HG03520 (cell line): Measurements from ENCODE around the gene TBC1D2B.
"Not testable (repeated sequence)": the region's sequence is repeated elsewhere in the genome, so short reads cannot be mapped to it uniquely, and the experiment has no call there.

Experiments used
- ATAC-seq: cut with Tn5 transposase; IDR thresholded peaks from one replicate; pipeline ENCODE4 v1.9.1; 2021; ENCODE audit warnings: mild to moderate bottlenecking, moderate library complexity; ENCODE audit not compliant: unreplicated experiment

Gene TBC1D2B

DNA sequence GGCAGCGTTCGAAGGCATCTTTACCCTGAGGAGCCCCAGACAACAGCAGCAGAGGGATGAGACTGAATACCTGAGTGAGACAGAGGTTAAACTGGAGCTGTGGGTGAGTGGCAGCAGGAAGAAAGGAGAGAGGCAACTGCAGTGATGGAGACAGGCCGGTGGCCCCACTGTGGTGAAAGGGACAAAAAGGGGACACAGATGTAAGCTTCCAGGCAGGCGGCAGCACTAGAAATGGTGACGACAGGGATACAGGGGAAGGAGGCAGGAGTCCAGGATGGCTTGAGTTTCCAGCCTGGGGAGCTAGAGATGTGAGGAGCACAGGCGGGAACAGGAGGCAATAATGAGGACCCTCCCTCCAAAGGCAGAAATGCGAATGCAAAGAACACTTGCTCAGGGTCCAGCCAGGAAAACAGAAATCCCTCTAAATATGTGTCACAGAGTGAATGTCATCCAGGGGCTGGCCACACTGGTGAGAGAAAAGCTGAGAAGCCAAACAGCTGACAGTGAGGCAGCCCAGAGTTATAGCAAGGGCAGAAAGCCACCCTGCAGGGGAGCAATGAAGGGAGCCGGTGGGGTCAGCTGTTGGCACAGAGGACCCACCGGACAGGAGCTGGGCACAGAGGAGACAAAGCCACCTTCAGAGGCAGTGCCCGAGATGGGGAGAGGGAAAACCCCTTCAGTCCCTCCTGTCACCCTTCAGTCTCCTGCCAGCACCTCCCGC, 70.1 kb downstream of the TBC1D2B start:
- ATAC-seq, result no peak

DNA sequence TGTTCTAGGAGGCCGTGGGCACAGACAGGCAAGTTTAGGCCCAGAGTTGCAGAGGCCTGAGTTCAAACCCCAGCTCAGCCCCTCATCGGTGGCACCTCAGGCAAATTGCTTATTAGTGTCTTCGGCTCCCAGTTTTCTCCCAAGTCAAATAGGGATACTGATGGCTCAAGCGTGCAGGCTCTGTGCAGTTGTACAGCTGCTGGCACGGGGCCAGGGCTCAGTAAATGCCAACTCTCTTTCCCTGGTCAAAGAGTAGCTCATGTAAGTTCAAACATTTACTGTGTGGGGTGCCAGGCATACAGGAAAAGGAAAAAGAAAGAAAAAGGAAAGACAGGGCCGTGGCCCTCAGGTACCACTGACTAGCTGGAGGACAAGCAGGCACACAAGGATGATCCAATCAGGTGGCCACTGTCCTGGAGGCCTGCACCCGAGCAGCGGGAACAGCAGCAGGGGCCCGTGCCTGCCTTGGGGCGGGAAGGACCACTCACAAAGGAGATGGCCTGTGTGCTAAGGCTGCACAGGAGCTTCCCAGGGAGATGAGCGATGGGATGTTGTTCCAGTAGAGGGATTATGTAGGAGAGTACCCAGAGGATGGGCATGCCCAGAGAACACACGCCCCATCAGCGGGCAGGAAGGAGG, 70.8 kb downstream of the TBC1D2B start:
- no peak for ATAC-seq

DNA sequence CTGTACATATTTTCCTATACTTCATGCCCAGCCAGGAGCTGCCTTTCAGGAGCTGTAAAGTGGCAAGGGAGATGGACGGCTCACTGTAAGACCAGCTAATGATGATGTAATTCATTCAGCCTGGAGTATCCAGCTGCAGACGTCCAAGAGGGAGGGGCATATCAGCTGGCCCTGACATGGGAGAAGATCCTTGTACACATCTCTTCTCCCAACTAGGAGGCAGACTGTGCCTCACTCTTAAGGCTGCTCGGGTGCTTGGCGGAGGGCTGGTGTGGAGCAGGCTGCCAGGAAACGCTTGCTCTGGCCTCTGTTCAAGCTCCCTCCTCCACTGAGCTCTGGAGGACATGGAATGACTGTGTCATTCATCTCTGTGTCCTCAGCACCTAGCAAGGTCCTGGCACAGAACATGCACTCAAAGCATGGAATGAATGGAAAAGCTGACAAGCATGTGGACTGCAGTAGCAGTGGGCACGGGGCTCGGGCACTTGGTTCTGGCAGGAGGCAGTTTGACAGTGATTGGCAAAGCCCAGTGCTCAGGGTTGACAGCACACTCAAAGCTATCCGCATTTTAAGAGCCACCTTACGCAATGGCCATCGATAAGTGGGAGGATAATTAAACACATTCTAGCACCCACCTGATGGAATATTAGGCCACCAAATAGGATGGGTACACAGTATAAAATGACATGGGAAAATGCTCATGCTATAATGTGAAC, 72.4 kb downstream of the TBC1D2B start:
- ATAC-seq, result no peak

DNA sequence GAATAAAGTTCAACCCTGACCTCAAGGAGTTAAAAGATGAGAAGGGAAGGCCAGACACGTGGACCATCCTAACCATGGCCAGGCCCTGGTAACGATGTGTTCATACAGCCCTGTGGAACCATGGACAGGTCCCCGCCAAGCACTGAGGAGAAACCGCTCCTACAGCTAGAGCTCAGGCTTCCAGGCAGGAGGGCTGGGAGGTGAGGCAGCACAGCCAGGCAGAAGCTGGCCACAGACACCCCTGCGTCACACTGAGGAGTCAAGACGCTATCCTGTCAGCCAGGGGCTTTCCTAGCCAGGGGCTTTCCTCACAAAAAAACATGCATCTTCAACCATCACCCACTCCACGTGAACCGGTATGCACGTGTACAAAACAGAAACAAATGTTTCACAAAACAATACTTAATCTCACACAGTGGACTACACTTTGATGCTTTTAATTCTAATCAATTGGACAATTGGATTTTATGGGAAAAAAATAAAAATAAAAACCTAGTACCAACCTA, 73.2 kb downstream of the TBC1D2B start:
- no peak for ATAC-seq

DNA sequence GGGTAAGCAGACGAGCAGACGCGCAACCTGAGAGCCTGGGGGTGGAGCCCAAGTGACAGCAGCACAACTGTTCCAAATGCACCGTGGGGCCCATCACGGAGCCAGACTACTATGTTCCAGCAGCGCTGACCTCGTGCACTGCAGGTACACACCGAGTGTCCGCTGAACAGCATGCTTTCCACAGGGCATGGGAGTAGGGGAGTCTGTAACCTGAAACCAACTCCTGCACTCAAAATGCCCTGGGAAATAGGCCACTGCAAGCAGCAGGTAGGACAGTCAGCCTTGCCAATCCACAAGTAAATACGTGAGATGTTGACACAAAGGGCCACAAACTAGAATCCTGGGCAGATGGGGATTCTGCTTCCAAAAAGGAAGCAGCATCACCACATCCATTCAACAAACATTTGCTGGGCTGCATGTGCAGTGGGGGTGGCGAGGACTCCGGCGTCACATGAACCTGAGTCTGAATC, 73.9 kb downstream of the TBC1D2B start:
- no peak for ATAC-seq

DNA sequence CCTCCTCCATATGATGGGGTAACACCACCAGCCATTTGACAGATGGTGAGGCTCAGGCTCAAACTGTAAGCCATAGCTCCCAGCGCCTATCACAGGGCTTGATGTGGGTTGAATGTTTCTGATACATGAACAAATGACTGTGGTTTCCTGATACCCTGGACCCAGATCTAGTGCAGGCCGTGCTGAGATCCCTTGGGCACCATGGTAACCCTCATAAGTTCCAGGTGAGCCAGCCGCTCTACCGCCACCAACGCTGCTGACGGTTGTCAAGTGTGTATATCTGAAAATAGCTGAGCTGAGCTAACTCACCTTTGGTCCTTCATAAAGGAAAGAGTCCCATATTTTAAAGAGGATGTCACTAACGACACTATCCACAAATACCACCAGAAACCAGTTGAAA, 74.5 kb downstream of the TBC1D2B start:
- no peak for ATAC-seq

DNA sequence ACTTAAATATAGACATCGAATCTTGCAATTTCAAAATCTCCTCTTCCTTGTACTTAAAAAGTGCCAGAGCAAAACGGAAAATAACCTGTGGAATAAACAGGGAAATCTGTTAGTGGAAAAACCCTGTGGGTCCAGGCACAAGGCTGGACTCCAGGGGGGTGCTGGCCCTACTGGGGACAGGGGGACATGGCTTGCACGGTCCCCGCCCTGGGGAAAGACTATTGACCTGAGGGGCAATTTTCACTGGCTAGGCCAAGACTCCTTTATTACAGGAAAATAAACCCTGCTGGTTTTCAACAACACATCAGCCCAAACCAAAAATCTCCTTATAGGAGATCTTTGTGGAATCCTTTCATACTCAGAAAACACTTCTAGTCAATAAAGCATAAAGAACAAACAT, 75.9 kb downstream of the TBC1D2B start:
- no peak for ATAC-seq

DNA sequence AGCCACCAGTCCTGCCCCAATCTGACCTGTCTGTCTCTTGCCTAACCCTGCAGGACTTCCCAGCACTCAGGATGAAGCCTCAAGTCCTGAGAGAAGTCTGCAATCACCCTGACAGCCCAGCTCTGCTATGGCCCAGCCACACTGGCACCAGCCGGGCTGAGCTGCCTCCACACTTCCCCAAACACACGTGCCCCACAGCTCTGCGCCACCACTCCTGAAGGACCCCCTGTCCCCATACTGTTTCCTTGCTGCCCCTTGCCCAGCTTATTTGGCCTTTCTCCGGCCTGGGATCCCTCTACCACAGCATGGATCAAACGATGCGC, 76.6 kb downstream of the TBC1D2B start:
- ATAC-seq, result no peak

DNA sequence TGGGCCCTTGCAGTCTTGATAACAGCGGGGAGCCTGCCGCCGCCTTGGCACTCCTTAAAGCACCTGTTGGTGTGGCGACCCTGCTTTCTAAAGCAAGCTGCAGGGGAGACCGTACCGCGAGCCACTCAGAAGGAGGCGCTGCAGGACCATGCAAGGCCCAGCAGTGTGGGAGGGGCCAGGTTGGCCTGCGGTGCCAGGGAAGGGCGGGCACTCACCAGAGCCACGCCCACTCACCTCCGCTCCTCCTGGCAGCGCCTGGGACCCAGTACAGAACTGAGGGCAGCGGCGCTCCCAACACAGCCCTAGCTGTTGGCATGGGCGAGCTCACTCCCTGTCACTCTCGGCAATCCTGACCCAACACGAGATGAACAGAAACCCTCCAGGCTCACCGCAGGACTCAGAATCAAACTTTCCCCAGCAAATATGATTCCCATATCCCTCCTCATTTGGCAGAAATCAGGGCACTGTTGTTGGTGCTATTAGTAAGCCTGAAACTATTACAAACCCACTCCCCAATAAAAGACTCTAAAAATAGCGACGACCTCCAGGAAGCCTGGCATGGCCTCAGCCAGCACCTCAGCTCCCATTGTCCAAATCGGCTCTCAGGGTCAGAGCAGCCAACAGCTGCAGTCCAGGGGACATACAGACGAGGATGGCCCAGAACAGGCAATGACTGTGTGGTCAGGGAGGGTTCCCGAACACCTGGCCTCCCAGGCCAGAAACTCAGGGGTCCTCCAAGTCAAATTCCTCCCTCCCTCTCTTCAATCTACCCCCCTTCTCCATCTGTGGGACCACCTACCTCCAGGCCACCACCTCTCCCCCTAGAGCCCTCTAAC, 77.2 kb downstream of the TBC1D2B start:
- no peak for ATAC-seq

DNA sequence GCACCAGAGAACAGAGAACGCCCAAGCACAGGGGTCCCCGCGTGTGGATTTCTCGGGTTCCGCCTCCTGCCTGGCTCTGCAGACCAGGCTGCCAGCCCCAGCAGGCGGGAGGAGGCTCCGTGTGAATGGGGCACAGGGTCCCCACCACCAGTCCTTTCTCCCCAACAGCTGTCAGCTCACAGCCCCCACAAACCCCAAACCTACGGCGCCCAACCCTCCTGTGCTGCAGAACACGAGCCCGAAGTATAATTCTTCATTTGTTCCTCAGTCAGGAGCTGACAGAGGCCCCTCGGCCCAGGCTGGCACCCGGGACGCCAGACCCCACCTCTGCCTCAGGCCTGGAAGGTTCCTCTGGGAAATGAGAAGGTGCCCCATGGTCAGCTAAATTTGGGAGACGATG, 78.0 kb downstream of the TBC1D2B start:
- no peak for ATAC-seq

DNA sequence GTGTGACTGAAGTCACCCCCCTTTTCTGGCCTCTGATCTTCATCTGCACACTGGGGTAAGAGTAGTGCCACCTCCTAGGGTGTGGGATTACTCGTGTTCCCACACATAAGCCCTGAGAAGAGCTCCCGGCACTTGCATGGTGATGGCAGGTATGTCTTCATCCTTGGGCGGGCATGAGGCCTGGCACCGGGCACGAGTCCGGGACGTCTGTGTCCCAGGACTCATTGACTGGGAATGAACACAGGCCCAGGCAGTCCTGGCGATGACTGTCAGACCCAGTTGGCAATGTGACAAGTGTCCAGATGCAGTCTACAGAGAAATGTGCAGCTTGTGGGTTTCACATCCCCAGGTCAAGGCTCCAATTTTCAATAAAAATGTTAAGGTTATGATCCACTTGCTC, 78.9 kb downstream of the TBC1D2B start:
- ATAC-seq, result no peak

DNA sequence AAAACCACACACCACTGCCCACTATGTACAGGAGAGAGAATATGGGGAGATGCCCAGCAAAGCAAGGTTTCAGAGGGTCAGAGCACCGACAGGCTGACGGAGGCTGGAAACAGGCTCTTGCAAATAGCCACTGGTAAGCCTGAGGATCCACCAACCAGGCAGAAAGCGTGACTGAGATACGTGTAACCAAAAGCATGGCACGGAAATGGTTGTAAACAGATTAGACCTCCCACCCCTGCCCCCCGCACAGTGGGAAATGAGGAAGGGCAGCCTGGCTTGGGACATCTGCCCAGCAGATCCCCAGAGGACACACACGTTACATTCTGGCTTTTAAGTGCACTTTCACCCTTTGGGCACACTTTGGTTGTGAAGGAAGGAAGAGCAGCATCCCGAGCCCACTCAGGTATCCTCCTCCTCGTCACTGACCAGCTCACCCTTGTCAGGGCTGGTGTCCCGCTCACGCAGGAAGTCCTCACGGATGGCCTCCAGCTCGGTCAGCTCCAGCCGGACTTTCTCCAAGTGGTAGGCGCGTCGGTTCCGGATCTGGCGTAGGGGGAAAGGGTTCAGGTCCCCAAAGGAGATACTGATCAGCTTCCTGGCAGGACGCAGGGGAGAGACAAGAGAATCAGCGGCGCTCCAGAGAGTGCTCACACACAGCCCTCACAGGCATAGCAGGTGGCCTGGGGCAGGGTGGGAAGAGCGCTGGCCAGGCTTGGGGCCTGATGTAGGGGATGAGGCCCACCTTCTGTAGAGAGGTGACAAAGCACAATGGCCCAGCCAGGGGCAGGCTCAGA, 79.6 kb downstream of the TBC1D2B start:
- not testable (repeated sequence) for ATAC-seq

DNA sequence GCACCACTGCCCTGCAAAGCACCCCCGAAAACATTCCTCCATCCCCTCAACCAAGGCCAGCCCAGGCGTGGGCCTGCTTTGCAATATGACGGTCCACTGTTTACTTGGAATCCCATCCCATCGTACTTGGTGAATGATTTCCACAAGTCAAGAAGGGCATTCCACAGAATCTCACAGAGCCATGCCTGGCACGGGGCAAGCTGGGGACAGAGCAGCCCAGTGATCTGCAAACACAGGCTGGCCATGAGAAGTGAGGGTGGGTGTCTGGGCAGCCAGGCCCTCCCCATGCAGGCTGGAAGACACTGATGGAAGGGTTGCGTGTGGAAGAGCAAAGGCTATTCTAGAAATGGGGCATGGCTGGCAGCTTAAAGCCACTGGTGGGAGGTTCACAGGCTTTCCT, 80.3 kb downstream of the TBC1D2B start:
- ATAC-seq, result not testable (repeated sequence)

DNA sequence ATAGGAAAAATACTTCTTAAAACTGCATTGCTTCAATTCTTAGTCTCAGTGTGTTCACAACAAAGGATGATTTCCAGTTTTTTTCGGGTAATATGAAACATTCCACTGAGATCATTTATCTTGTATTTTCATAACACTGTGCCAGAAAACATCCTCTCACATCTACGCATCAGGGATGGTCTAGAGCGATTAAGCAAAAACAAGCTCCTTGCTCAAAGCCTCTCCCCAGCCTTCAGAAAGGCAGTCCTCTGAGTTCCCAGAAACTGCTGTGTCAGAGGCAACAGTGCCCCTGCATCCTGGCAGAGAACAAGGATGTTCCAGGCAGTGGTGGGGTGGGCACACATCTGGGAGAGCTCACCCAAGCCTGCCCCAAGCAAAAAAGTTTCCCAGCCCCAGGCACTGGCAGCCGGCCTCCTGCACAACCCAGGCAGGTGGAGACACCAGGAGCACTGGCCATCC, 80.8 kb downstream of the TBC1D2B start:
- ATAC-seq, result not testable (repeated sequence)

DNA sequence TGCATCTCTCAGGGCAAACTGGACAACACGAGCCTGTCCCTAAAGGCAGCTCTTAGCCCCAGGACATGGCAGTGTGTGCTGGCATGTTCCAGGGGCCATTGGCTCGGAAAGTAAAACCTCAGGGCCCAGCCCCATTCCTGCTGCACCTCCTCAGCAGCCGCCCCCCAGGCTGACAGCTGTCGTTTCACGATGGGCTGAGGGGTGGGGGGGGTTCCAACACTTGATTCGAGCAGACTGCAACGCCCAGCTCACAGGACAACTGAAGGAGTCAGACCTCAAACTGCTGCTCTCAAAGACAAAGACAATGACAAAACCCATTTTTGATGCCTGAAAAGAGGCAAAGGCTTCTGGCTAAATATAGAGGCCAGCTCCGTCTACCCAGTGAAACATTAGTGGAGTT, 81.3 kb downstream of the TBC1D2B start:
- not testable (repeated sequence) for ATAC-seq

DNA sequence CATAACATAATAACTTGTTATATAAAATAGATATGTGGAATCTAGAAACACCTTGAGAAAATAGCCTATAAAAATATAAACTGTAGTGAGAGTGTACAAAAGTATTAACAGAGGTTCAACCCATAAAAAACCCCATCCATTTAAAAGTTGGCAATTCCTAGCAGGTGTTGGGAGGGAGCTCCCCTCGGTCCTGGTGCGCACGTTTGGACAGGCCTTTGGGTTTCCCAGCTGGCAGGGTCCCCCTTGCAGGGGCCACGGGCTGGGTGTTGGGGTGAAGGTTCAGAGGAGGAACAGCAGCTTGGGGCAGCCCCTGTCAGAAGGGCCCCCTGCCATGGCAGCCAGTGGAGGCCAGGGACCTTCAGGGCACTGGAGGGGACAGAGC, 82.0 kb downstream of the TBC1D2B start:
- not testable (repeated sequence) for ATAC-seq

DNA sequence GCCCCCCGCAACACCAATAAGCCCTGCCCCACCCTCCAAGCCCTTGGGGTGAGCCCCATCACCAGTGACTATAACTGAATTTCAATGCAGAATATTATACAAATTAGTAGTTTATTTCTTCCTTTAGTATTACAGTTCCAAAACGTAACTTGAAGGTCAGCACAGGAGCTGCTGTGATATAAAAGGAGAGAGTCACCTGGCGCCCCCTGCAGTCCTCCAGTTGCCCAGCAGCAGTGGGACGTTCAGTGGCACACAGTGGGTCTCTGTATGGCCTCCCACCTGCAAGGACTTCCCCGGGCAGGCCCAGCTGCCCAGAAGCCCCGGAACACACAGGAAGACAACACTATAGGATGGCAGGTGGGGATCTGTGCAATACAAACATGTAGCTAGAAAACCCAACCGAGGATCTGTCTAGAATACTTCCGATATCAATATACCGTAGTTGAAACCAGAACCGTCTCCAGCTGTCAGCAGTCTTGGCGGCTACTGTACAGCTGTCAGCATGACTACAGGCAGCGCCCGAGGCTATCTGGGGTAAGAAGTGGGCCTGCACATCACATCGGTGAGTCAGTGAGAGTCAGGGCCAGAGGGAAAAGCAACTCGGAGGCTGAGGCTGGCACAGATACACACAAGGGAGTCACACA, 82.5 kb downstream of the TBC1D2B start:
- ATAC-seq, result not testable (repeated sequence)

DNA sequence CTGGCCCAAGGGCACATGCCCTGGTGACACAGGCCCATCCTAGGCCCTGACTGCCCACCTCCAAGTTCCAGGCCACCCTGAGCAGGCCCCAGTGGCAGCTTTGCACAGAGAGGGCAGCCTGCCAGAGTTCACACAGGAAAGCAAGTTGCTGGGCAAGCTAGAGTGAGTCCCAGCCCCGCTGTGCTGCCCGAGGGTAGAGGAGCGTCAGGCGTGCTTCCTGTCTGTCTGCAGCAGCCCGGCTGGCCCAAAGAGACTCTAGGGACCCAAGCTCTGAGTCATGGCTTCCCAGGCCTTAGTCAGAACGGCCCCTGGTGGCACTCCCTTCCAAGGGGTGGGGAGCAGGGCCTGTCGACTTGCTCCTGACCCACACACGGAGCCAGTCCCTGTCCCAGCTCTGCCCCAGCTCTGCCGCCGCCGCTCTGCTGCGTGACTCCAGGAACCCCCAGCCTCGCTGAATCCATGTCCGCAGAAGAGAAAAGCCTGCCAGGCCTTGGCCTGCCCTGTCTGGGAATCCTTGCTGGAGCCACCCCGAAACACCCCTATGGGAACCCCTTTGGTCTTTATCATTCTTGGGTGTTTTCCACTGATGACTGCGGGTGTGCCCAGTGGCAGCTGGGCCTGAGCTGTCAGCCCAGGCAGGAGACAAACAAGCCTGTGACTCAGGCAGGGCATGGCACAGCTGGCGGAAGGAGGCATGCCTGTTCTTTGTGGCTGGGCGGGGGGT, 83.4 kb downstream of the TBC1D2B start:
- ATAC-seq, result peak; percentile 76

DNA sequence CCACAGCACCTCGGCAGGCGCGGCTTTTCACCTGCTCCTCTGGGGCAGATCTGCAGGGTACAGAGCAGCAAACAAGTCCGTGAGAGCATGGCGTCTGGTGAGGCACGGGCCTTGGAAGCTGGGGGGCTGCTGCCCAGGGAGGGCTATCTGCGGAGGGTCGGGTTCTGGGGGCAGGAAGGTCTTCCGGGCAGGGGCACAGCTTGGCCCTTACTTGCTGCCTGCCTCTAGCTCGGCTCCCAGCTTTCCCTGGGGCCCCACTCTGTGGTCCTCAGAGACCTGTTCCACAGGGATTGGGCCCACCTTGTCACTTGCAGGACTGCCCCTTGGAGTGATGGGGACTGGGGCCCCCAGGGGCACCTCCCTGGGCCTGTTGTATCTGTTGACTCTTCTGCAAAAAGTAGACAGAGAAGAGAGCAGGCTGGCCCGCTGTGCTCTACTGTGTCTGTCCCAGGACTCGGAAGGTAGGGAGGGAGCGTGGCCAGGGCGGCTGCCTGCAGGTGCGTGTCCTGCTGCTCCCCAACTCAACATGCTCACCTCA, 84.1 kb downstream of the TBC1D2B start:
- no peak for ATAC-seq
